A549 (cell line): ENCODE data around the gene SEC61B. TPM values are rescaled to one million over a fixed set of nuclear protein-coding genes. Genes with fewer than 3 reads are reported as not detected.

Experiments
- ATAC-seq, 2 experiments: fragments of 200-7000 bp in 1 of 2; fragments of >200 bp in 1 of 2; cut with Nextera tagmentation in 1 of 2; cut with Tn5 transposase in 1 of 2; 3 replicates each; pipeline versions ENCODE4 v1.8.0 to v1.9.1; 2018 to 2020; ENCODE audit warnings: mild to moderate bottlenecking in 1 of 2, moderate library complexity in 1 of 2
- CTCF ChIA-PET: fragments of 300-600 bp; sonication (Branson Sonifier 250); formaldehyde crosslinking; extraction: SDS; loops from one replicate; lab custom pipeline; 2021; ENCODE audit warnings: antibody characterized with exemption, inconsistent platforms; lab: Yijun Ruan, JAX
- POLR2A ChIA-PET: fragments of 350-600 bp; formaldehyde crosslinking; extraction: SDS; loops from one replicate; lab custom pipeline; 2021; ENCODE audit warnings: antibody characterized with exemption, inconsistent platforms; lab: Yijun Ruan, JAX
- DNase-seq, 2 experiments: peaks; one replicate each; pipeline versions ENCODE4 v3.0.0 to v3.0.0-alpha.2; 2011 to 2016; ENCODE audit warnings: low read depth in 1 of 2, low spot score in 1 of 2
- FAIRE-seq: peaks from 2 replicates; lab custom pipeline; 2011; peaks lifted over from hg19 to GRCh38; lab: Jason Lieb, UNC
- H3K27ac ChIP-seq, 2 experiments: fragments of >200 bp; sonication (Bioruptor Twin); formaldehyde crosslinking; 3 replicates each; pipeline ENCODE4 v1.5.1; 2016 to 2017
- H3K4me1 ChIP-seq: fragments of >200 bp; sonication (Bioruptor Twin); formaldehyde crosslinking; 3 replicates; pipeline ENCODE4 v1.6.1; 2016
- H3K4me2 ChIP-seq: fragments of >200 bp; sonication (Bioruptor Twin); formaldehyde crosslinking; 3 replicates; pipeline ENCODE4 v1.6.1; 2016
- H3K4me3 ChIP-seq: fragments of >200 bp; sonication (Bioruptor Twin); formaldehyde crosslinking; 3 replicates; pipeline ENCODE4 v1.5.1; 2016
- H3K9me3 ChIP-seq: fragments of >200 bp; sonication (Bioruptor Twin); formaldehyde crosslinking; 3 replicates; pipeline ENCODE4 v1.6.1; 2016
- CBX2 ChIP-seq: fragments of 200-600 bp; sonication (generic); IDR thresholded peaks from 2 replicates; pipeline ENCODE4 v1.6.1; 2016; ENCODE audit warnings: low read depth, mild to moderate bottlenecking, borderline replicate concordance
- CBX8 ChIP-seq: fragments of 200-600 bp; sonication (generic); IDR thresholded peaks from 2 replicates; pipeline ENCODE4 v1.6.1; 2016
- CHD2 ChIP-seq: fragments of 150-350 bp; IDR thresholded peaks from 2 replicates; pipeline ENCODE4 v1.6.1; 2014; ENCODE audit warnings: low read length; ENCODE audit not compliant: partially characterized antibody
- CHD4 ChIP-seq: fragments of 200-600 bp; sonication (generic); IDR thresholded peaks from 2 replicates; pipeline ENCODE4 v1.6.1; 2016; ENCODE audit warnings: antibody characterized with exemption, mild to moderate bottlenecking, borderline replicate concordance
- EHMT2 ChIP-seq: fragments of 200-600 bp; sonication (generic); IDR thresholded peaks from 2 replicates; pipeline ENCODE4 v1.6.1; 2016; ENCODE audit warnings: antibody characterized with exemption, low read depth, mild to moderate bottlenecking, moderate library complexity
- ELK1 ChIP-seq: fragments of 150-350 bp; IDR thresholded peaks from 2 replicates; pipeline ENCODE4 v1.6.1; 2014; ENCODE audit warnings: low read depth, mild to moderate bottlenecking, low read length
- GATA3 ChIP-seq: IDR thresholded peaks from 2 replicates; pipeline ENCODE4 v1.6.1; 2012; ENCODE audit warnings: borderline replicate concordance
- HES2 ChIP-seq: fragments of >200 bp; sonication (Bioruptor Twin); formaldehyde crosslinking; IDR thresholded peaks from 2 replicates; pipeline ENCODE4 v1.6.1; 2016
- HMGXB4 ChIP-seq: fragments of 250-450 bp; sonication (Bioruptor Pico); IDR thresholded peaks from 2 replicates; pipeline ENCODE4 v1.5.0; 2021; ENCODE audit warnings: mild to moderate bottlenecking, moderate library complexity, borderline replicate concordance
- HOXB13 ChIP-seq: fragments of 250-450 bp; sonication (Bioruptor Pico); IDR thresholded peaks from 2 replicates; pipeline ENCODE4 v1.5.0; 2020; ENCODE audit warnings: low read depth, mild to moderate bottlenecking, moderate library complexity
- HOXB5 ChIP-seq: fragments of 250-450 bp; sonication (Bioruptor Pico); IDR thresholded peaks from 2 replicates; pipeline ENCODE4 v1.5.0; 2020; ENCODE audit warnings: mild to moderate bottlenecking, moderate library complexity
- JUN ChIP-seq, 2 experiments: fragments of >200 bp; sonication (Bioruptor Twin); formaldehyde crosslinking; IDR thresholded peaks; 2 replicates in 1 of 2; 3 replicates in 1 of 2; pipeline ENCODE4 v1.6.1; 2016 to 2017
- JUNB ChIP-seq: fragments of >200 bp; sonication (Bioruptor Twin); formaldehyde crosslinking; IDR thresholded peaks from 2 replicates; pipeline ENCODE4 v1.6.1; 2016
- MAFK ChIP-seq: fragments of 450-650 bp; IDR thresholded peaks from 2 replicates; pipeline ENCODE4 v1.6.1; 2014; ENCODE audit not compliant: partially characterized antibody
- MAZ ChIP-seq: fragments of 150-350 bp; IDR thresholded peaks from 2 replicates; pipeline ENCODE4 v1.6.1; 2014; ENCODE audit warnings: antibody characterized with exemption, low read depth, low read length, borderline replicate concordance
- NR3C1 ChIP-seq: fragments of >200 bp; sonication (Bioruptor Twin); formaldehyde crosslinking; IDR thresholded peaks from 3 replicates; pipeline ENCODE4 v1.6.1; 2017
- RAD21 ChIP-seq, 2 experiments: fragments of >200 bp in 1 of 2; sonication (Bioruptor Twin) in 1 of 2; formaldehyde crosslinking in 1 of 2; IDR thresholded peaks in 1 of 2; conservative IDR thresholded peaks in 1 of 2; 2 replicates in 1 of 2; 3 replicates in 1 of 2; pipeline ENCODE4 v1.6.1; 2012 to 2018; ENCODE audit warnings: inconsistent platforms in 1 of 2
- RCOR1 ChIP-seq: fragments of 150-350 bp; IDR thresholded peaks from 2 replicates; pipeline ENCODE4 v1.6.1; 2014; ENCODE audit warnings: antibody characterized with exemption, low read length, low read depth
- SMC3 ChIP-seq: fragments of >200 bp; sonication (Bioruptor Twin); formaldehyde crosslinking; IDR thresholded peaks from 3 replicates; pipeline ENCODE4 v1.6.1; 2018; ENCODE audit warnings: inconsistent platforms
- TFCP2L1 ChIP-seq: fragments of 250-450 bp; sonication (Bioruptor Pico); IDR thresholded peaks from 2 replicates; pipeline ENCODE4 v1.5.0; 2021; ENCODE audit warnings: mild to moderate bottlenecking
- TP53 ChIP-seq: fragments of 250-450 bp; sonication (Bioruptor Pico); IDR thresholded peaks from 2 replicates; pipeline ENCODE4 v1.5.0; 2021; ENCODE audit warnings: mild to moderate bottlenecking, moderate library complexity
- ZC3H11A ChIP-seq: fragments of 450-650 bp; IDR thresholded peaks from 2 replicates; pipeline ENCODE4 v1.6.1; 2014; ENCODE audit warnings: antibody characterized with exemption, mild to moderate bottlenecking
- ZFP36 ChIP-seq: fragments of 450-650 bp; IDR thresholded peaks from 2 replicates; pipeline ENCODE4 v1.6.1; 2014; ENCODE audit warnings: borderline replicate concordance; ENCODE audit not compliant: partially characterized antibody
- ZSCAN20 ChIP-seq: fragments of 250-450 bp; sonication (Bioruptor Pico); IDR thresholded peaks from 2 replicates; pipeline ENCODE4 v1.8.0; 2022; ENCODE audit warnings: mild to moderate bottlenecking, moderate library complexity
- WGBS: methylation state at CpG from one replicate; pipeline ENCODE4 v1.1.6; 2017; ENCODE audit errors: missing lambda C conversion rate; 5-methylcytosine and 5-hydroxymethylcytosine counted together
- polyA plus RNA-seq, 4 experiments: library from polyadenylated mRNA; depleted of rRNA in 3 of 4; stranded (reverse); fragments of >200 nt; fragmentation: RNase III in 1 of 4; extraction: RNeasy Plus Mini Kit Qiagen cat#74134 plus additional on column Dnase treatment in 1 of 4; gene quantifications; 2 replicates in 3 of 4; 3 replicates in 1 of 4; pipeline ENCODE4 v1.2.3, GENCODE V29; 2011 to 2017
- TF ChIP-seq, protein P1 (sequence below): IDR thresholded peaks from 2 replicates; pipeline ENCODE4 v1.6.1; 2012; ENCODE audit warnings: low read depth, borderline replicate concordance
- TF ChIP-seq, protein P2 (sequence below): fragments of 200-600 bp; sonication (generic); IDR thresholded peaks from 2 replicates; pipeline ENCODE4 v1.6.1; 2016; ENCODE audit warnings: antibody characterized with exemption, mild to moderate bottlenecking, moderate library complexity
- TF ChIP-seq, protein P3 (sequence below): IDR thresholded peaks from 2 replicates; pipeline ENCODE4 v1.6.1; 2012

Gene SEC61B
- polyA plus RNA-seq, 2 of the 4 experiments (the other 2 are of a cell fraction): 194 to 275 TPM

DNA sequence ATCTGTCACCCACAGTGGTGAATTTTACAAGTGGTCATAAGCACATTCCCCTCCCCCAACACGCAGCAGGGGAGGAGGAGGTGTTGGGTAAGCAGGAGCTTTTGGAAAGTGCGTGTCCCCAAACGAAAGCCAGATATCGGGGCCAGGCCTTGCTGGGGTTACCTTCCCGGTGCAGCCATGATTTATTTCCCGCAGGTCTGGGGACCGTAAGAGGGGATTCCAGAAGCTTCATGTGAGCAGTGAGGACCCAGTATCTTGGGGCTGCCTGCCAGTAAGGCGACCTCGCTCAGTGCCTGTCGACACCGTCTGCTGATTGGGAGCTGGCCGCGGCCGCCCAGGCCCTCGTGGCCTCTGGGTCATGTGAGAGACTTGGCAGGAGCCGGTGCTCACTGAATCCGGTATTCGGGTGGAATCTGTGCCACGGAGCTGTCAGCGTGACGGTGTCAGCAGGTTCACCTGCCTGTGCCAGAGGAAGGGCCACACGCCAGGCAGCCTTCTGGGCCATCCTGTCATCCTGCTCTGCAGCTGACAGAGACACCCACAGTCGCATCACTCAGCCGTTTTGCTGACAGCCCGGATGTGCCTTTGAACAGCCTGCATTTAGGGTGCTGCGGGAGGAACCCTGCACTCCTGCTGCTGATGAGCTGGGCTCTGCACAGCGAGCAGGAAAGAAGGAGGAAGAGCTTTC, 37.3 kb downstream of the SEC61B start:
- Histone ChIP-seq H3K4me3 (no peak overlapping the region), H3K27ac (no peak overlapping the region), H3K4me2 (no peak overlapping the region), H3K9me3 (no peaks in the 10 kb centered on the region), H3K4me1 (no peaks in the 10 kb centered on the region)
- ChIA-PET CTCF (interaction anchor here (0.7 to 1.3 kb wide), 3 partner anchors 10 to 1064 kb away, joined by 3 to 5 read pairs (median 4); no protein-coding TSS in a partner anchor), POLR2A (no interaction called here)
- FAIRE-seq: no peak
- DNase-seq: no peak
- TF ChIP-seq ZC3H11A (no peak), MAZ (no peak), RCOR1 (no peak), HMGXB4 (CRISPR knock-in tag) (no peak), SMC3 (no peak), EHMT2 (no peak), JUN (IDR thresholded peaks at IDR 0.05) (no peak), MAFK (no peak), RAD21 (conservative IDR thresholded peaks at IDR 0.05 in 1 of 2, IDR thresholded peaks at IDR 0.05 in 1 of 2) (no peak), HOXB5 (CRISPR knock-in tag) (no peak), ELK1 (no peak), JUNB (no peak), GATA3 (no peak), TP53 (CRISPR knock-in tag) (no peak), NR3C1 (no peak)
- TF ChIP-seq, protein P1, sequence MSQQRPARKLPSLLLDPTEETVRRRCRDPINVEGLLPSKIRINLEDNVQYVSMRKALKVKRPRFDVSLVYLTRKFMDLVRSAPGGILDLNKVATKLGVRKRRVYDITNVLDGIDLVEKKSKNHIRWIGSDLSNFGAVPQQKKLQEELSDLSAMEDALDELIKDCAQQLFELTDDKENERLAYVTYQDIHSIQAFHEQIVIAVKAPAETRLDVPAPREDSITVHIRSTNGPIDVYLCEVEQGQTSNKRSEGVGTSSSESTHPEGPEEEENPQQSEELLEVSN: no peak
- TF ChIP-seq, protein P2, sequence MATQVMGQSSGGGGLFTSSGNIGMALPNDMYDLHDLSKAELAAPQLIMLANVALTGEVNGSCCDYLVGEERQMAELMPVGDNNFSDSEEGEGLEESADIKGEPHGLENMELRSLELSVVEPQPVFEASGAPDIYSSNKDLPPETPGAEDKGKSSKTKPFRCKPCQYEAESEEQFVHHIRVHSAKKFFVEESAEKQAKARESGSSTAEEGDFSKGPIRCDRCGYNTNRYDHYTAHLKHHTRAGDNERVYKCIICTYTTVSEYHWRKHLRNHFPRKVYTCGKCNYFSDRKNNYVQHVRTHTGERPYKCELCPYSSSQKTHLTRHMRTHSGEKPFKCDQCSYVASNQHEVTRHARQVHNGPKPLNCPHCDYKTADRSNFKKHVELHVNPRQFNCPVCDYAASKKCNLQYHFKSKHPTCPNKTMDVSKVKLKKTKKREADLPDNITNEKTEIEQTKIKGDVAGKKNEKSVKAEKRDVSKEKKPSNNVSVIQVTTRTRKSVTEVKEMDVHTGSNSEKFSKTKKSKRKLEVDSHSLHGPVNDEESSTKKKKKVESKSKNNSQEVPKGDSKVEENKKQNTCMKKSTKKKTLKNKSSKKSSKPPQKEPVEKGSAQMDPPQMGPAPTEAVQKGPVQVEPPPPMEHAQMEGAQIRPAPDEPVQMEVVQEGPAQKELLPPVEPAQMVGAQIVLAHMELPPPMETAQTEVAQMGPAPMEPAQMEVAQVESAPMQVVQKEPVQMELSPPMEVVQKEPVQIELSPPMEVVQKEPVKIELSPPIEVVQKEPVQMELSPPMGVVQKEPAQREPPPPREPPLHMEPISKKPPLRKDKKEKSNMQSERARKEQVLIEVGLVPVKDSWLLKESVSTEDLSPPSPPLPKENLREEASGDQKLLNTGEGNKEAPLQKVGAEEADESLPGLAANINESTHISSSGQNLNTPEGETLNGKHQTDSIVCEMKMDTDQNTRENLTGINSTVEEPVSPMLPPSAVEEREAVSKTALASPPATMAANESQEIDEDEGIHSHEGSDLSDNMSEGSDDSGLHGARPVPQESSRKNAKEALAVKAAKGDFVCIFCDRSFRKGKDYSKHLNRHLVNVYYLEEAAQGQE: no peak
- WGBS: 63% methylated on average over 13 of the region's 27 CpGs
- no peak for ATAC-seq

- DNase-seq (no peak), FAIRE-seq (no peak), ATAC-seq (no peak)
- Histone ChIP-seq H3K4me1 (no peaks in the 10 kb centered on the region), H3K9me3 (no peaks in the 10 kb centered on the region), H3K4me2 (no peak overlapping the region), H3K27ac (no peak overlapping the region), H3K4me3 (no peak overlapping the region)
- ChIA-PET POLR2A (no interaction called here), CTCF (interaction anchor here (0.9 kb wide), 1 partner anchor 77 kb away, joined by 3 read pairs; no protein-coding TSS in a partner anchor)
- 56% methylated on average over 2 of the region's 2 CpGs for WGBS
- TF ChIP-seq ZSCAN20 (CRISPR knock-in tag) (no peak), ZFP36 (no peak), JUN (IDR thresholded peaks at IDR 0.05) (no peak), TFCP2L1 (CRISPR knock-in tag) (no peak), CBX2 (no peak), CBX8 (no peak), CHD4 (no peak), HMGXB4 (CRISPR knock-in tag) (no peak), HES2 (no peak), HOXB13 (no peak), CHD2 (no peak), GATA3 (no peak)
- TF ChIP-seq, protein P3, sequence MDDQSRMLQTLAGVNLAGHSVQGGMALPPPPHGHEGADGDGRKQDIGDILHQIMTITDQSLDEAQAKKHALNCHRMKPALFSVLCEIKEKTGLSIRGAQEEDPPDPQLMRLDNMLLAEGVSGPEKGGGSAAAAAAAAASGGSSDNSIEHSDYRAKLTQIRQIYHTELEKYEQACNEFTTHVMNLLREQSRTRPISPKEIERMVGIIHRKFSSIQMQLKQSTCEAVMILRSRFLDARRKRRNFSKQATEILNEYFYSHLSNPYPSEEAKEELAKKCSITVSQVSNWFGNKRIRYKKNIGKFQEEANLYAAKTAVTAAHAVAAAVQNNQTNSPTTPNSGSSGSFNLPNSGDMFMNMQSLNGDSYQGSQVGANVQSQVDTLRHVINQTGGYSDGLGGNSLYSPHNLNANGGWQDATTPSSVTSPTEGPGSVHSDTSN: no peak
Measured at GRCh38 chr9:99261923-99262322, 39.8 kb downstream of the SEC61B start.
